NT2/D1 (cell line): ENCODE measurements around the gene EIF2S3B.

Experiments used
- DNase-seq: peaks from one replicate; pipeline ENCODE4 v3.0.0-alpha.2; 2011; ENCODE audit warnings: low read depth, low spot score
- H3K27me3 ChIP-seq: 2 replicates; pipeline ENCODE4 v1.6.0; 2011; ENCODE audit warnings: mild to moderate bottlenecking; ENCODE audit not compliant: insufficient read length, insufficient read depth
- H3K36me3 ChIP-seq: 2 replicates; pipeline ENCODE4 v1.6.1; 2011; ENCODE audit warnings: mild to moderate bottlenecking, low read length, mixed read lengths; ENCODE audit not compliant: insufficient read depth, insufficient read length
- H3K4me1 ChIP-seq: 2 replicates; pipeline ENCODE4 v1.5.1; 2011; ENCODE audit not compliant: insufficient read depth, insufficient read length
- H3K4me3 ChIP-seq: 2 replicates; pipeline ENCODE4 v1.5.1; 2011; ENCODE audit warnings: low read depth; ENCODE audit not compliant: insufficient read length
- H3K9ac ChIP-seq: 2 replicates; pipeline ENCODE4 v1.6.0; 2011; ENCODE audit warnings: low read depth; ENCODE audit not compliant: insufficient read length
- H3K9me3 ChIP-seq: 2 replicates; pipeline ENCODE4 v1.5.1; 2011; ENCODE audit warnings: mild to moderate bottlenecking, low read length; ENCODE audit not compliant: insufficient read depth
- SUZ12 ChIP-seq: IDR thresholded peaks from 2 replicates; pipeline ENCODE4 v1.6.1; 2011; ENCODE audit not compliant: insufficient read length, insufficient read depth; ENCODE audit errors: extremely low read depth
- YY1 ChIP-seq: IDR thresholded peaks from 2 replicates; pipeline ENCODE4 v1.6.1; 2011; ENCODE audit not compliant: insufficient read length, insufficient read depth
- ZNF274 ChIP-seq: IDR thresholded peaks from 2 replicates; pipeline ENCODE4 v1.6.1; 2011; ENCODE audit warnings: mild to moderate bottlenecking, low read depth, low read length

Gene EIF2S3B

DNA sequence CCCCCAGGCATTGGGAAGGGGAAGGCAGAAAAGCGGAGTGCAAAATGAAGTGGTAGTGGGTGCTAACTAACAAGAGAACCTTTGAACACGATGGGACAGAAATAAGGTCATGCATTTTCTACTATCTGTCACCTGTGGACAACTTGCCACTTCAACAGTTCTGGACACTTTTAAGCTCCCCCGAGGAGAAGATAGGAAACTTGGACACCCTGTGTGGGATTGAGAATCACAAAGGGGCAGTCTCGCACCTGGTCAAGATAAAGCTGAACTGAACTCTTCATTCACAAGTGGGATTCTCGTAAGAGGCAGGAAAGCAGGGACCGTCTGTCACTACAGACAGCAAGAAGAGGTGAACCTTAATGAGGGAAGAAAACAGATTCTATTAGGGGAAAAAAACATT is 51.6 kb downstream of the EIF2S3B start:
- DNase-seq, result no peak
- Histone ChIP-seq H3K4me1 (no peaks in the 10 kb centered on the region), H3K9ac (no peak overlapping the region), H3K36me3 (no peaks in the 10 kb centered on the region), H3K27me3 (no peaks in the 10 kb centered on the region), H3K9me3 (peaks cover 11% of the 10 kb centered on the region; the same call in 1 of the 2 replicates), H3K4me3 (no peak overlapping the region)
- TF ChIP-seq YY1 (no peak), ZNF274 (no peak), SUZ12 (no peak)

DNA sequence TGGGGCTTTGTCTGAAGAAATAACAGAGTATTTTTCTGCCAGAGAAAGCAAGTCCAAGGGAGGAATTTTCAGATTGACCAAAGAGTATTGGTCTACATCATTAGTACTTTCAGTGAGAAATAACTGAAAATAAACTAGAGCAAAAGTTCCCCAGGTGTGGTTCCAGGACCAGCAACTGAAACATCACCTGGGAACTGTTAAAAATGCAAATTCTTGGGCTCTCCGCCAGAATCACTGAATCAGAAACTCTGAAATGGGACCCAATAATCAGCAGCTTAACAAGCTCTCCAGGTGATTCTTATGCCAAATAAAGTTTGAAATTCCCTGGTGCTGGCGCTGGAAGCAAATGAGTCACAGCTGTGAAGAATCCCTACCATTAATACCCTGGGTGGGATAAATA is 52.1 kb downstream of the EIF2S3B start:
- Histone ChIP-seq H3K4me3 (no peak overlapping the region), H3K9me3 (peaks cover 8% of the 10 kb centered on the region; the same call in 1 of the 2 replicates), H3K4me1 (no peaks in the 10 kb centered on the region), H3K36me3 (no peaks in the 10 kb centered on the region), H3K9ac (no peak overlapping the region), H3K27me3 (no peaks in the 10 kb centered on the region)
- DNase-seq, result no peak
- TF ChIP-seq ZNF274, result no peak
- no peak for TF ChIP-seq SUZ12
- TF ChIP-seq YY1, result no peak
